ENCODE data around the gene CWC25.

DNA sequence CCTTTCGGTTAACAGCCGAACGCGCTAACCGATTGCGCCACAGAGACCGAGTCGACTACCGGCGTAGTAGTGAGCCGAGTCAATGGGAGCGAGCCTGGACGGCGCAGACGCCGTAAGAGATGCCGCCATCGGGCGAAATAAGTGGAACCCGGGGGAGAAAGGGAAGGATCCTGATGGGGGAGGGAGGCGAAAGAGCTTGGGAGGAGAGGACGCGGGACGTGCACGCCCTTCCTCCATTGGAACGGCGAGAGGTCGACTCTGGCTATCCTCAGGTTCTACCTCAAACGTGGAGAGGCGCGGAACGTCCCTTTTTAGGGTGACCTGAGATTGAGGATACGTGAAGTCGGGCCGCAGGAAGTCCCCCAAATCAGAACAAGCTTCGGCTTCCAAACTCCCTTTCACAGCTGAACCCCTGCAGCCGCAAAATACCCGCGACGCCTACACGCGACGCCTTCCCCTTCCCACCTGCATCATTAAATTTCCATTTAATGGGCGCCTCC lies 73.3 kb downstream of the CWC25 start:
- no peak for TF ChIP-seq POLR2A (IDR thresholded peaks at IDR 0.05)
- TF ChIP-seq, protein P1, sequence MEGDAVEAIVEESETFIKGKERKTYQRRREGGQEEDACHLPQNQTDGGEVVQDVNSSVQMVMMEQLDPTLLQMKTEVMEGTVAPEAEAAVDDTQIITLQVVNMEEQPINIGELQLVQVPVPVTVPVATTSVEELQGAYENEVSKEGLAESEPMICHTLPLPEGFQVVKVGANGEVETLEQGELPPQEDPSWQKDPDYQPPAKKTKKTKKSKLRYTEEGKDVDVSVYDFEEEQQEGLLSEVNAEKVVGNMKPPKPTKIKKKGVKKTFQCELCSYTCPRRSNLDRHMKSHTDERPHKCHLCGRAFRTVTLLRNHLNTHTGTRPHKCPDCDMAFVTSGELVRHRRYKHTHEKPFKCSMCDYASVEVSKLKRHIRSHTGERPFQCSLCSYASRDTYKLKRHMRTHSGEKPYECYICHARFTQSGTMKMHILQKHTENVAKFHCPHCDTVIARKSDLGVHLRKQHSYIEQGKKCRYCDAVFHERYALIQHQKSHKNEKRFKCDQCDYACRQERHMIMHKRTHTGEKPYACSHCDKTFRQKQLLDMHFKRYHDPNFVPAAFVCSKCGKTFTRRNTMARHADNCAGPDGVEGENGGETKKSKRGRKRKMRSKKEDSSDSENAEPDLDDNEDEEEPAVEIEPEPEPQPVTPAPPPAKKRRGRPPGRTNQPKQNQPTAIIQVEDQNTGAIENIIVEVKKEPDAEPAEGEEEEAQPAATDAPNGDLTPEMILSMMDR (IDR thresholded peaks at IDR 0.05), result no peak
- TF ChIP-seq POLR2AphosphoS5 (IDR thresholded peaks at IDR 0.05), result peak in 1 of 4 donors; percentile 23
- TF ChIP-seq EP300 (IDR thresholded peaks at IDR 0.05), result no peak
